Measurements from ENCODE around the gene PRDM11.
"Not testable (repeated sequence)": the region's sequence is repeated elsewhere in the genome, so short reads cannot be mapped to it uniquely, and the experiment has no call there.

PRDM11 gene

GRCh38 chr11:45234306-45235006 lies 88.0 kb downstream of the PRDM11 start:
- no peak for DNase-seq (ENCODE audit: low read depth)

- no peak for DNase-seq (ENCODE audit: low read depth)
These were observed 91.4 kb downstream of the PRDM11 start for GRCh38 chr11:45237711-45238315.

- DNase-seq (ENCODE audit: low read depth) = no peak
These were observed 92.3 kb downstream of the PRDM11 start for GRCh38 chr11:45238724-45239123.

- DNase-seq (ENCODE audit: low read depth) = no peak
These were observed 93.3 kb downstream of the PRDM11 start for GRCh38 chr11:45239733-45240132.

- DNase-seq (ENCODE audit: low read depth) = no peak
These were observed 97.5 kb downstream of the PRDM11 start for GRCh38 chr11:45243967-45244366.

GRCh38 chr11:45245218-45246045 lies 99.0 kb downstream of the PRDM11 start:
- DNase-seq (ENCODE audit: low read depth) = no peak

- no peak for DNase-seq (ENCODE audit: low read depth)
These were observed 99.8 kb downstream of the PRDM11 start for GRCh38 chr11:45246241-45246640.

- no peak for DNase-seq (ENCODE audit: low read depth)
These were observed 101.0 kb downstream of the PRDM11 start for GRCh38 chr11:45247433-45247832.

GRCh38 chr11:45248501-45249011 lies 102.1 kb downstream of the PRDM11 start:
- DNase-seq (ENCODE audit: low read depth) = no peak

GRCh38 chr11:45249372-45249771 lies 102.9 kb downstream of the PRDM11 start:
- DNase-seq (ENCODE audit: low read depth) = not testable (repeated sequence)

GRCh38 chr11:45250035-45250718 lies 103.7 kb downstream of the PRDM11 start:
- no peak for DNase-seq (ENCODE audit: low read depth)

GRCh38 chr11:45252134-45252856 lies 105.9 kb downstream of the PRDM11 start:
- DNase-seq (ENCODE audit: low read depth) = no peak

GRCh38 chr11:45252877-45253276 lies 106.4 kb downstream of the PRDM11 start:
- DNase-seq (ENCODE audit: low read depth) = no peak

GRCh38 chr11:45253640-45254039 lies 107.2 kb downstream of the PRDM11 start:
- no peak for DNase-seq (ENCODE audit: low read depth)

GRCh38 chr11:45254070-45254469 lies 107.6 kb downstream of the PRDM11 start:
- DNase-seq (ENCODE audit: low read depth) = no peak

- no peak for DNase-seq (ENCODE audit: low read depth)
These were observed 112.6 kb downstream of the PRDM11 start for GRCh38 chr11:45258982-45259530.

GRCh38 chr11:45259592-45259991 lies 113.2 kb downstream of the PRDM11 start:
- DNase-seq (ENCODE audit: low read depth) = no peak

GRCh38 chr11:45260071-45260470 lies 113.6 kb downstream of the PRDM11 start:
- DNase-seq (ENCODE audit: low read depth) = no peak

- no peak for DNase-seq (ENCODE audit: low read depth)
These were observed 116.5 kb downstream of the PRDM11 start for GRCh38 chr11:45262900-45263299.

GRCh38 chr11:45263773-45264172 lies 117.3 kb downstream of the PRDM11 start:
- no peak for DNase-seq (ENCODE audit: low read depth)

- DNase-seq (ENCODE audit: low read depth) = no peak
These were observed 118.5 kb downstream of the PRDM11 start for GRCh38 chr11:45264839-45265515.
